Activated CD4-positive, alpha-beta T cell treated with anti-CD3 and anti-CD28 coated beads, Interleukin-2, Interleukin-6, amounts not matched to agents 100 ng/mL and 50 ng/mL, durations not matched to agents 16 hours and 8 hours (primary cell): ENCODE data around the gene IPO5.
"Not testable (repeated sequence)": the region's sequence is repeated elsewhere in the genome, so short reads cannot be mapped to it uniquely, and the experiment has no call there.

Experiments used
- DNase-seq: peaks from one replicate; pipeline ENCODE4 v3.0.0-alpha.2; 2020

The IPO5 gene

DNA sequence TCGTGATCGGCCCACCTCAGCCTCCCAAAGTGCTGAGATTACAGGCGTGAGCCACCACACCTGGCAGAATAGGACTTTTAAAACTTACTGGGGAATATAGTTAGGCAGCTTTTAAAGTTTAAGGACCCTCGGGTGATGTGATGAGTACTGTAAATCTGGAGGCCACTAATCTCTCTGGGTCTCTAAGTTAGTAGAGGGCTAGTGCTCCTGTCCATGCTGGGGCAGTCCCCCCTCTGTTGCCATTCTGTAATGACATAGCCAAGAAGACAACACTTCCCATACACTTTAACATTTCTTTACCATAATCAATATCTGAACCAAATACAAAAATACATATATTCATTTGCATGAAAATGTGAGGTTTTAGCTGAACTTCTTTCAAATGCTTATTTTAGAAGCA is 65.7 kb downstream of the IPO5 start:
- no peak for DNase-seq

- no peak for DNase-seq
Observed at GRCh38 chr13:98020271-98020670, 66.8 kb downstream of the IPO5 start.

GRCh38 chr13:98022210-98022609 is 68.7 kb downstream of the IPO5 start:
- DNase-seq: no peak

DNA sequence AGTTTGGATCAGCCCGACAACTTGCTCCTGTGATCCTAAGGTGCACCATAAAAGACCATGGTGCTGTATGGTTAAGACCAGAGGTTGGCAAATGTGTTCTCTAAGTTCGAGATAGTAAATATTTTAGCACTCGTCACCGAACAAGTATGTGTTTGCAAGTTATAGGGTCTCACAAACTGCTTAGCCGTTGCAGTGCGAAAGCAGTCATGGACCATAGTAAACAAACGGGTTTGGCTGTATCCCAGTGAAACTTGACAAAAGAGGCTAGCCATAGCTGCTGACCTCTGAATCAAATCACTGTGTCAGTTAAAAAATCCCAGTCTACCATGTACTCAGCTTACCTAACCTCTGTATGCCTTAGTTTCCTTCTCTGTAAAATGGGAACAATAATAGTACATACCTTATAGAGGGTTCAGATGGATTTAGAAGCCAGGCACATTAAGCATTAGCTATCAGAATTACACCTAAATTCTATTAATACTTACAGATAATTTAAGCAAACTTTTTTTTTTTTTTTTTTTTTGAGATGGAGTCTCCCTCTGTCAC is 72.1 kb downstream of the IPO5 start:
- DNase-seq: no peak

DNA sequence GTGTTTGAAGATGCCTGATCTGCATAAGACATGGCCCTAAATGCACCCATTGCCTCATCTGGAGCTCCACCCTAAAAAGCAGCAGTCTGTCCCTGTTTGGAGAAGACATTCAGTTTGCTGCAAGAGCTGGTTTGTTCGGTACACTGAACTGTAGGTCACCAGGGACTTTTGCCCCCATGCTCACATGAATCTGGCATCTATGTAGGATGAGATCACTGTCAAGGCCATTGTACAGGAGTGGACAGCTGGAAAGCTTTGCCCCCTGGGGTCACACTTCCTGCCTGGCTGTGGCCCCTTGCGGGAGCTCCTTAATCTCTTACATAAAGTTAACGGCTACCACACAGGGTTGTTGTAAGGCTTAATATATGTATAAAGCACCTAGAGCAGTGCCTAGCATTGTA is 73.0 kb downstream of the IPO5 start:
- DNase-seq: no peak

- no peak for DNase-seq
Observed at GRCh38 chr13:98032168-98032567, 78.7 kb downstream of the IPO5 start.

- DNase-seq: no peak
Observed at GRCh38 chr13:98033277-98034247, 80.1 kb downstream of the IPO5 start.

GRCh38 chr13:98035373-98035772 is 81.9 kb downstream of the IPO5 start:
- DNase-seq: no peak

DNA sequence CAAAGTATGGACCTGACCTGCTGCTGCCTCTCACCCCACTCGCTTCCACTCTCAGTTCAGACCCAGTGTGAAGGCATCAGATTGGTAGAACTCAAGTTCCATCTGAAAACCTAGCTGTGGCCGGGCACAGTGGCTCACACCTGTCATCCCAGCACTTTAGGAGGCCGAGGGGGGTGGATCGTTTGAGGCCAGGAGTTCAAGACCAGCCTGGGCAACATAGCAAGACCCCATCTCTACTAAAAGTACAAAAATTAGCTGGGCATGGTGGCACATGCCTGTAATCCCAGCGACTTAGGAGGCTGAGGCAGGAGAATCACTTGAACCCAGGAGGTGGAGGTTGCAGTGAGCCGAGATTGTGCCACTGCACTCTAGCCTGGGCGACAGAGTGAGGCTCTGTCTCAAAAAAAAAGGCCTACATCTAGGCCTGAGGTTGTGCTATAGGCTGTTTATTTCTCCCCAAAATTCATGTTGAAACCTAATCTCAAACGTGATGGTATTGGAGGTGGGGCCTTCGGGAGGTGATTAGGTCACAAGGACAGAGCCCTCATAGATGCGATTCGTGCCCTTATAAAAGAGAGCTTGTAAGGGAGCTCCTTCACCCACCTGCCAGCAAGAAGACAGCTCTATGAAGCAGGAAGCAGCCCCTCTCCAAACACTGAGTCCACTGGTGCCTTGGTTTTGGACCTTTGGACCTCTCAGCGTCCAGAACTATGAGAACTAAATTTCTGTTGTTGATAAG is 83.3 kb downstream of the IPO5 start:
- DNase-seq: not testable (repeated sequence)

DNA sequence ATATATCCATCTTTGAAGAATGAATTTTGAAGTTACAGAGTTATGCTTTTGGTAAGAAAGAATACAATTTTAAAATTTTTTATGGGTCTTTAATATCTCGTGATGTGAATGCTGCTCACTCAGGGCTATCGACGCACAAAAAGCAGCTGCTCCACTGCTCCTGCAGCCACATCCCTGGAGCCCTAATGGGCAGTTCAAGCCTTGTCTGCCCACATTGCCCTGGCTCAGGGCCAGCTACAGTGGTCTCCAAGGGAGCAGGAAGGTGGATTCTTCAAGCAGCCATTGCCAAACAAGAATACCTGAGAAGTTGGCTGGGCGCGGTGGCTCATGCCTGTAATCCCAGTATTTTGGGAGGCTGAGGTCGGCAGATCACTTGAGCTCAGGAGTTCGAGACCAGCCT is 85.8 kb downstream of the IPO5 start:
- DNase-seq: no peak

- DNase-seq: no peak
Observed at GRCh38 chr13:98039964-98040363, 86.5 kb downstream of the IPO5 start.

DNA sequence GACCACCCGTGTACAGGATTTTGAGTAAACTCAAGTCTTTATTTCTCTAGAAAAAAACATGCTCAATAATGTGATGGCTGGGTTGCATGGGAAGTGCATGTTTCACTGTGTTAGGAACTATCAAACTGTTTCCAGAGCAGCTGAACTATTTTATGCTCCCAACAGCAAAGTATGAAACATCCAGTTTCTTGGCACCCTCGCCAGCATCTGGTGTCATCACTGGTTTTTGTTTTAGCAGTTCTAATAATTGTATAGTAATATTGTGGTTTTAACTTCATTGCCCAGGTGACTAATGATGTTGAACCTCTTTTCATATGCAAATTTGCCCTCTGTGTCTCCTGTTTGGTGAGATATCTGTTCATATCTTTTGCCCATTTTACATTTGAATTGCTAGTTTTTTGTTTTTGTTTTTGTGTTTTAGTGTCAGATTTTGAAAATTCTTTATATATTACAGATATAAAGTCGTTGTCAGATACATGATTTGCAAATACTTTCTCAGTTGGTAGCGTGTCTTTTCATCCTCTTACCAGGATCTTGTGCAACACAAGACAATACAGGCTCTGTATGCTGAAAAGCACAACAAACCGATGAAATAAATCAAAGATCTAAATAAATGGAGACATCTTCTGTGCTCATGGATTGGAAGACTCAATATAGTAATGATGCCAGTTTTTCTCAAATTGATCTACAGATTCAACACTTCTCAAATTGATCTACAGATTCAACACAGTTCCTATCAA is 87.8 kb downstream of the IPO5 start:
- DNase-seq: no peak

- no peak for DNase-seq
Observed at GRCh38 chr13:98044301-98044700, 90.8 kb downstream of the IPO5 start.

DNA sequence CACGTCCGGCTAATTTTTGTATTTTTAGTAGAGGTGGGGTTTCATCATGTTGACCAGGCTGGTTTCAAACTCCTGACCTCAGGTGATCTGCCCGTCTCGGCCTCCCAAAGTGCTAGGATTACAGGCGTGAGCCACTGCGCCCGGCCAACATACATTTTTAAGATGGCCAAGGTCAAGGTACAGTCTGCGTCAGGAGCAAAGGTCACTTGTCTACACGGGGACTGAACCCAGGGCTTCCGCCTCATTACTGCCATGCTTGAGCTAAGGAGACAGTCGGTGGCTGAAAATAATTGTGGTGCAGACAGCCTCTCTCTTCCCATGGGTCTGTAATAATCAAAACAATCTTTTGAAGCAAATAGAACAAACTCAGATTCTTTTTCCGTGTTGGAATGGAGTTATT is 94.3 kb downstream of the IPO5 start:
- DNase-seq: not testable (repeated sequence)

DNA sequence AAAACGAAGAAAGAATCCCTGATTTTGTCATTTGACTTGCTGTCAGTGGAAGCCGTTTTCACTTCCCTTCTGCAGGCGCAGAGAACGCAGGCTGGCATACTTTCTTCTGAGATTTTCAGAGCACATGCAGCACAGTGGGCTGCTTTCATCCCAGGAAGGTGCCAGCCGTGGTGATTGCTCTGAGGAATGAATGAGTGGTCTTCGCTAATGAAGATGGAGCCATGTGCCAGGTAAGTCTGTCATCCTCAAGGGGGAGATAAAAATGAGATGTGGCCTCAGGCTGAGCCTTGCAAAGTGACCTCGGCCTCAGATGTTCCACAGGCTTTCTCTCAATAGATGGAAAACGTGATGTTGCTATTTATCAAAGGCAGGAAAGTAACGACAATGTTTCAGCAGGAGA is 94.8 kb downstream of the IPO5 start:
- no peak for DNase-seq

GRCh38 chr13:98050041-98050466 is 96.6 kb downstream of the IPO5 start:
- DNase-seq: no peak

DNA sequence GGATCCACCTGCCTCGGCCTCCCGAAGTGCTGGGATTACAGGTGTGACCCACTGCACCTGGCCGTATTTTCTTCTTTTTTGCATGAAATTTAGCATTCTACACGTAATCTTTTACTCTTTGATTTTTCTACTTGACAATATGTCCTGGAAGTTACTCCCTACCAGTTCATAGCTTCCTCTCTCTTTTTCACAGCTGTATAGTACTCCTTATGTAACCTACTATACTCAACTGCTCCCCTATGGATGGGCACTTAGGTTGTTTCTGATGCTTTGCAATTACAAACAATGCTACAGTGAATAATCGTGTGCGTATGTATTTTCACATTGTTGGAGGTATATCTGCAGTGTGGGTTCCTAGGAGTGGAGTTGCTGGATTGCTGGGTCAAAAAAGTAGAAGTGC is 98.9 kb downstream of the IPO5 start:
- no peak for DNase-seq

DNA sequence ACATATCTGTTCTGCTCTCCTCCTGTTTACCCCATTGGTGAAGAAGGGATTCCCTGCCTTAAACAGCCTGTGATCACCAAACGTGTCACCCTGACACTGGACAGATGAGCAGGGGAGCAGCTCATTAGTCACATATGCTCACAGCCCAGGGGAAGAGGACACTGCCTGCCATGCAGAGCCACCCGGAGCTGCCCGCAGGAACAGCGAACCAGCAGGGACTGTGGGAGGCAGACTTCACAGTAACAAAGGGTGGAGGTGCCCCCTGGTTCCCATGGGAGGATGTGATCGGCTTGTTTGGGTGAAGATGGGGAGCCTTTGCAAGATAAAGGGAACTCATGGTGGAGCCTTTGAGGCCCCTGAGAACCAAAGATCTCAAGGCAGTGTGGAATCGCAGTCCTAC is 100.8 kb downstream of the IPO5 start:
- no peak for DNase-seq

DNA sequence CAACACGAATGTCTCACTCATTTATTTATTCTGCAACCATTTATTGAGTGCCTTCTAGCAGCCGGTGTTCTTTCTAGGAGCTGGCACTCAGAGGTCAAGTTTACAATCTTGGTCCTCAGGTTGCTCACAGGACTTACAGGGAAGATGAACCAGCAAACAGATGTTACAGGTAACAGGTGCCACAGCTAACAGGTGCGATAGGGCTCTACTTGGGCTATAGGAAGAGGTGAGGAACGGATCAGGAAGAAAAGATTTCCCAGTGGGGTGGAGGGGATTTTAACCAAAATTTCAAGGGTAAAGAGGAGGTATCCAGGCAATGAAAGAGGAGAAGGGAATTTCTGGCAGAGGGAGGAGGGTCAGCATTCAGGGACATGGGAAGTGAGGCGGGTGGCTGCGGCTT is 102.1 kb downstream of the IPO5 start:
- no peak for DNase-seq

- DNase-seq: no peak
Observed at GRCh38 chr13:98056839-98057410, 103.5 kb downstream of the IPO5 start.

DNA sequence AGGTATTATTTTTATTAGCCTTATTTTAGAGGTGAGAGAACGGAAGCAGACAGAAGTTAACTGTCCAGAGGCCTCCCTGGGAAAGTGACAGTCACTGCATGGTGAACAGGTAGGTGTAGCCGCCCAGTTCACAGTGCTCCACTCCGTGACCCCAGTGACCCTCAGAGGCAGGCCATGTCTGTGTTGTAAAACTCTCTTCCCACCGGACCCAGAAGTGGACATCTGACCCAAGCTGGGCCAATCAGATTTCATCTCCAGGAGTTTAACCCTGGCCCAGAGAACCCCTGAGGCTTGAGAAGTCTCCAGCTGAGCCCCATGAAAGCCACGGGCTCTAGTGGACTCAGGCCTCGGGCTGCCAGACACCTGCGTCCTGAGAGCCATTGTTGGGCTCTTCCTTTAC is 105.8 kb downstream of the IPO5 start:
- DNase-seq: no peak

DNA sequence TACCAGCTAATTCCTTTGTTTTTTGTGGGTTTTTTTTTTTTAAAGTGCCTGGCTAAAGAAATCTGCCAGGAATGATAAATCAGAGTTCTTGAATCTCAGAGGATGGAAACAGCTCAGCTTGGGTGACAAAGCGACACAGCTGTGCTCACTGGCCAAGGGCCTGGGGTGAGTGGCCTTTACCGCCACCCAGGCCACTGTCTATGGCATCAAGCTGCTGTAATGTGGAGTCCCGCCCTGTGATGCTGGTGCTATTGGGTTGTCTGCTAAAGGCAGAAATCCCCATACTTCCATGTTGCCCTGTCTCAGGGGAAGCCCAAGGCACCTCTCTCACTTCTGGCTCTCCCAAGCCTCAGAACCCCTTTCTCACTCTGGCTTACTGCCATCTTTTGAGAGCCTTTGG is 106.8 kb downstream of the IPO5 start:
- no peak for DNase-seq

GRCh38 chr13:98065468-98065867 is 112.0 kb downstream of the IPO5 start:
- no peak for DNase-seq
